ENCODE measurements around the gene MAP3K3.

Gene MAP3K3

GRCh38 chr17:63623786-63624530 lies 1.7 kb downstream of the MAP3K3 start:
- DNase-seq: no peak

DNA sequence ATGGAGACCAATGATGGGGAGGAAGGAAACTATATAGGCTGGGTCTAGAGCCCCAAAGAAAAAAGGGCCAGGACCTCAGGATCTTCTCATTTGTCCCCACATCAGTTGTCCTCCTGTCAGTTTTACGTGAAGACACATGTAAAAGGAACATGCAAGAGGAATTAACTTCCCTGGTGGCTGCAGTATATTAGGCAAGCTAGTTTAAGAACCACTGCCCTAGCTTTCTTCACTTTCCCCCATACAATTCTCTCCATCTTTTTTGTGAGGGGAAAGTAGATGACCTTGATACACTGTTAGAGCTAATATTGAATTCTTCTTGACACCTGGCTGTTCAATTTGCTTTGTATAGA lies 2.3 kb downstream of the MAP3K3 start:
- no peak for DNase-seq

DNA sequence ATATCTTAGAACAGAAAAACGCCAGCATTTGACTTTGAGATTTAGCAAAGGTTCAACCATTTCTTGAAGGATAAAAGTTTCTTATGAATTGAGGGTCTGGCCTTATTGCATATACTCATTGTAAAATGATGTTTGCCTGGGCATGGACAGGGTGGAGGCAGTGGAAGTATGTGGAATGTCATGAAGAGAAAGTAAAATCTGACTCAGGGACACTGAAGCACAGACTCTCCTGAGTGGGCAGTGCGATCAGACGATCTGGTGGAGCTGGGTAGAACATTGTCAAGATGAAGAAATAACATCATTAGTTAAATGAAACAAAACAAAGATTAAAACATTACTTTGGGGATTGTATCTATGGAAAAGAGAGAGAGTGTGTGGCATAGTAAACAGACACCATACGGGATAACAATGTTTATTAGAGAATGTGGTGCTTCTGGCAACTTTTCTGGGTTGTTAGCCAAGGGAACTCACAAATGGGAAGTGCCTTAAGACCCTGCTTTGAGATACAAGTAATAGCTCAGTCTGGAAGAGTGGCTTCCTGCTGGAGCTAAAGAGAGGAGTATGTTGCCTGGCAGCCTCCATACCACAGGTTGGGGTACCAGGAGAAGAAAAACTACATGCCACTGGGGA lies 4.4 kb downstream of the MAP3K3 start:
- DNase-seq: no peak

DNA sequence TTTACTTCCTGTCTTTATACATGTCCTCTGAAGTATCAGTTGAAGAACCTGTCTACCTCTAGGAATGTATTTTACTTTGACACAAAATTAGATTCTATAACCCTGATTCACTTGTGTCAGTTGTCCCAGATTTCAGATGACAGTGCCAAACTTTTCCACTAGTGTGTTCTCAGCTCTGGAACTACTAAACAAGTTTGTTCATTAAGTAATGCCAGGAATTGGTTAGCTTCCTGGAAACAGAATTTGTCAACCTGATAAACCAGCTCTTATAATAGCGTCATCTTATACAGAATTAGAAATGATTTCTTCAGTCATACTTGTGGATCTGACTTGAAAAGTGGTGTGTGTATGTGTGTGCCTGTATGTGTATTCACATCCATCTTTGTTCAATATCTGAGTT lies 7.4 kb downstream of the MAP3K3 start:
- DNase-seq: no peak

DNA sequence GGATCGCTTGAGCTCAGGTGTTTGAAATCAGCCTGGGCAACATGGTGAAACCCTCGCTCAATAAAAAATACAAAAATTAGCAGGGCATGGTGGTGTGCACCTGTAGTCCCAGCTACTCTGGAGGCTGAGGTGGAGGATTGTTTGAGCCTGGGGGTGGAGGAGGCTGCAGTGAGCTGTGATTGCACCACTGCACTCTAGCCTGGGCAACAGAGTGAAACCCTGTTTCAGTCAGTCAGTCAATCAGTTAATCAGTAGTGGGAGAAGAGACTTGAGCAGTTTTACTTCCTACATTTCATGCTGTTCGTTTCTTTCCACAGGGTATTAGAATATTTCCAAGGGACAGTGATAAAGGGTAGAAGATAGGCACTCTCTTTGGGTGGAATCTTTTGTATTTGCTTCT lies 8.8 kb downstream of the MAP3K3 start:
- no peak for DNase-seq

DNA sequence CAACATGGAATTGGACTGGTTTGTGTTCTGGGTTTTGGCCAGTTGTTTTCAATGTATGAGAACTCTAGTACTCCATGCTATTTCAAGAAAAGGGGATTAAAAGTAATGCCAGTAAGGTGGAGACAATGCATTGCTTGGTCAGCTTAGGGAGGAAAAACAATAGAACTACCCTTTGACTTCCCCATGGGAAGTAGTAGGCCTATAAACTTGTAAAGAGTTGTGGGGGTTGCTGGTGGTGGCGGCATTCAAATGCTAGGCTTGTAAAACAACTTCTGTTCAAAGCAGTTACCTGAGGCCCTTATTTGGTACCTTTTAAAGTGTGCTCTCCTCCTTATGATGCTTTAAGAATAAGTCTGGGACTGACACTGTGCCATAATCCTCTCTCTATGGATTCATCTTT lies 9.4 kb downstream of the MAP3K3 start:
- no peak for DNase-seq

DNA sequence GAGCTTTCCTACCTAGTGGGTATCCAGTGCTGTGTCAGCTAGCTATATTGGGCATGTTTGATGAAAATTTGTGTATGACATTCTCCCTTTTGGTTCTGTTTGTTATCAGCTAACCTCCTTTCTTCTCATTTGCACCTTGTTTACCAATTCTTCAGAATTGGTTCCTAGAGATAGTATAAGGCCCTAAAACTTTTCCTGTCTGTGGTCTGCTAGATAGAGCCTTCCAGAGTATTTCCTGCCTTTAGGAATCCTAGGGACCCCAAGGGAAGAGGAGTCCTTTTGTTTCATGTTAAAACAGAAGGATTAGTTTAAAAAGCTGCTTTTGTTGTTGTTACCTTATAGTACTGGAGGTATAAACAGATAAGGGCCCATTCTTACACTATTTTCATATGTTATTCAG lies 11.5 kb downstream of the MAP3K3 start:
- DNase-seq: no peak

DNA sequence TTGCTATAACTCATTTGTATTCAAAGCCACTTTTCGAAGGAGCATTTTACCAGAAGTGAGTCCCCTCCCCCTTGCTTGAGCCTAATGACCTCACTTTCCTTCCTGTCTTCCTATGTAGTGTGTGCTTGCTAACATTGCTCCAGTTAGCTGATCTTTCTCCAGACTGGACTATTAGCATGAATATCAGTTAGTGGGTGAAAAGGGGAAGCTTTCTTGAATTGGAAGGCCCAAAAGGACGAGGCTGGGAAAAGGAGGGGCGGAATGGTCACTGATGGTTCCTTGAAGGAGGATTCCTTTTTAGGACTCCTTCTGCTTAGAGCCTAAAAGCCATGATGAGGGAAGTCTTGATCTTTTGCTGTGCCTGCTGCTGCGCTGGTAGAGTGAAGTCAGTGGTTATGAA lies 11.9 kb downstream of the MAP3K3 start:
- DNase-seq: no peak

DNA sequence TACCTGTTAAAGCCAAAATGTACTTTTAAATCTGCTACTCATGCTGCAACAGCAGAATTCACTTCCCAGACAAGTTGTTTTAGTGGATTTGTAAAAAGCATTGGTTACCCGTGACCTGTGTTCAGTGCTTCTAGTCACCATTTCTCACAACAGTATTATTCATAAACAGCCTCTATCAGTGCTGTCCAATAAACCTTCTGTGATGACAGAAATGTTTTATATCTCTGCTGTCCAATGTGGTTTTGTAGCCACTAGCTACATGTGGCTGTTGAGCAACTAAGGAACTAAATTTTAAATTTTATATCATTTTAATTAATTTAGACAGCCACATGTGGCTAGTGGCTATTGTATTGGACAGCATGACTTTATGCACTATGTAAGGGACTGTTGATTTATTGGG lies 12.6 kb downstream of the MAP3K3 start:
- no peak for DNase-seq

GRCh38 chr17:63635290-63635689 lies 13.1 kb downstream of the MAP3K3 start:
- no peak for DNase-seq

DNA sequence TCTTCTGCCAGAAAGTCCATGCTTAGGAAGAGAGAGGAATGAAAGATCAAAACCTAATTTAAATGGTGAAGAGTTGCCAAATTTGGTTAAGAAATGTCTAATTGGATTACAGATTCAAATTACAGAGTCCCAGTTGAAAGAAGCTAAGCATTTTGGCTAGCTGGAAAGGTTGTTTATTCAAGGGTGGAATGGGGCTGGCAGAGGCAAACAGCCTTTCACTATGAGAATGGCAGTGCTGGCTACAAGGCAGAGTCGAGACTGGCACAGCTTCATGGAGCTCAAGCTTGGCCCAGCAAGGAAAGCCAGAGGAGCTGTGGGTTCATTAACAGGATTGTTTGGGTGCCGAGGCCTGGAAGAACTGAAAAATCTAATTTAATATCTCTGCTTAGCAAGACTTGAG lies 13.6 kb downstream of the MAP3K3 start:
- DNase-seq: no peak

DNA sequence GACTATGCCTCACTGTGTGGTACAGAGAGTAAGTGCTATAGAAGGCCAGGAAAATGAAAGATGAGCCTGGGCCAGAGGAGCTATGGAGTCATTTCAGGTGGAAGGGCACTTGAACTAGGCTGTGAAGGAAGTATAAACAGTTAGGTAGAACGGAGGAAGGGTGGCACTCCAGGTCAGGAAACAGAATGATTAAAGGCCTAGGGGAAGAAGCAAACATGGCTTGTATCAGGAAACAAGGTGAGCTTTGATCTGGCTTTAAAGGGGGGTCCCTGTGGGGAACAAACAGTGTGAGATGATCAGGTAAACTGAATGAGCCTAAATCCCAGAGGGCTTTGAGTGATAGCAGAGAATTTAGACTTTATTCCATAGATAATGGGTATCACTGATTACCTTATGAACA lies 16.9 kb downstream of the MAP3K3 start:
- no peak for DNase-seq

DNA sequence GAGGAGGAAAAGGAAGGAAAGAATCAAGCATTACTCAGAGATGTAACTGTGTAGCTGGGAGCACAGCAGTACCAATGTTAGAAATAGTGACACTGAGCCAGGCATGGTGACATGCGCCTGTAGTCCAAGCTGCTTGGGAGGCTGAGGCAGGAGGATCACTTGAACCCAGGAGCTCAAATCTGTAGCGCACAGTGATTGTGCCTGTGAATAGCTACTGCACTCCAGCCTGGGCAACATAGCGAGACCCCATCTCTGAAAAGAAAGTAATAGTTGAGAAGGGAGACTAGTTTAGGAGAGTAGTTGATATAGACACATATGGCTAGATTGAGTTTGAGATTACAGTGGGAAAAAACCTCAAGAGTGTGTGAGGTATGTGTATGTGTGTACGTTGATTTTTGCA lies 17.8 kb downstream of the MAP3K3 start:
- DNase-seq: no peak

- no peak for DNase-seq
These were observed 19.7 kb downstream of the MAP3K3 start for GRCh38 chr17:63641692-63642448.

GRCh38 chr17:63644846-63645245 lies 22.6 kb downstream of the MAP3K3 start:
- no peak for DNase-seq

DNA sequence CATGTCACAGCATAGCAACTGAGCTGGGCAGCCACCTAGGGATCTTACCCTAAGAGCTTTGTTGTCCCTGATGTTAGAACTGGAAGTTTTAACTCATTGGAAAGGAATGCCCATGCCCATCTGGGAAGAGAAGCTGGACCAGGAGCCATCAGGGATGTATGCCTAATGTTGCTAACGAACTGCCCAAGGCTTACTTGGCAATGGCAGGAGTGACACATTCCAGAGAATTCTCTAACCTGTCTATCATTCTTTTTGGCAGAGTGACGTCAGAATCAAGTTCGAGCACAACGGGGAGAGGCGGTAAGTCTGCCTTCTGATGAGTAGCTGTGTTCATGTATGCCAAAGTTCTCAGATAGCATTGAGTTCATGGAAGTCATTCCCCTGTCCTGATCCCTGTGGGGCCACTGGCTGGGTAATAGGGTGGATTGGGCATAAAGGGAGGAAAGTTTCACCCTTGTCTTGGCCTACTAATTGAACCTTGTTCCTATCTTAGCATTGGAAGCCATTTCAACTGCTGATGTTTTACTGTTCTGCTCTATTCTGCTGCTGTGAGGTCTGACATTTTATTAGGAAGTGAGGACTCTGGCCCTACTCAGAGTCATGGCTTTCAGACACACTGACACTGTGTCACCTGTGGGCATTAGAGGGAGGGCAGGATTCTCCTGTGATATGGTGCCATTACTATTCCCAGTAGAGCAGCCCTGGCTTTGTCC lies 23.7 kb downstream of the MAP3K3 start:
- DNase-seq: no peak

- DNase-seq: no peak
These were observed 24.2 kb downstream of the MAP3K3 start for GRCh38 chr17:63646488-63646806.

DNA sequence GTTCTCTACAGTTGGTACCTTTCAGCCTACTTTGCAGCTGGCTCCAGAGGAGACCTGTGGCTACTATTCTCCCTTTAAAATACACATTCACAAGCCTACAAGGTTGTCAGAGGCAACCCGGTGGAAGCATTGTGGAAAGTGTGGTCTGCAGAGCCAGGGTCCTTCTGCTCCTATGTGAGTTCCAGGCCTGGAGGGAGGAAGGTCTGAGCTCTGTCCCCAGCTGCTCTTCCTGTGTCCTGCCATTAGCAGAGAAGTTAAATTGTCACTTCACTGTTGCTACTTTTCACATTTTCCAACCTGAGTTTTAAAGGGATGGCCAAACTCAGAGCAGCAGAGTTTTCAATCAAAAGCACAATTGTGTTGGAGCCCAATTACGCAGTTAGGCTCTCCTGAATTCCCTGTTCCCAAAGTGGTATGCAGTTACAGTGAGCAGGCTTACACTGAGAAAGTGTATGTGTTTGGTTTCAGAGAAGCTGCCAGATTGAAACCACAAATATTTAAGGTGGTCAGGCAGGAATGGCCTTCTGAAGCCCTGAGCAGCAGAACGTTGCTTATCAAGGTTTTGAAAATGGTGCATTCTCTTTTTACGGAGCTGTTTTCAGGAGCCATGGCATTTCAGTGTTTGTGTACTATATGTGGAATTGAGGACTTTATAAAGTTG lies 25.0 kb downstream of the MAP3K3 start:
- DNase-seq: no peak

- no peak for DNase-seq
These were observed 25.7 kb downstream of the MAP3K3 start for GRCh38 chr17:63647936-63648335.

GRCh38 chr17:63649813-63650212 lies 27.6 kb downstream of the MAP3K3 start:
- DNase-seq: no peak

DNA sequence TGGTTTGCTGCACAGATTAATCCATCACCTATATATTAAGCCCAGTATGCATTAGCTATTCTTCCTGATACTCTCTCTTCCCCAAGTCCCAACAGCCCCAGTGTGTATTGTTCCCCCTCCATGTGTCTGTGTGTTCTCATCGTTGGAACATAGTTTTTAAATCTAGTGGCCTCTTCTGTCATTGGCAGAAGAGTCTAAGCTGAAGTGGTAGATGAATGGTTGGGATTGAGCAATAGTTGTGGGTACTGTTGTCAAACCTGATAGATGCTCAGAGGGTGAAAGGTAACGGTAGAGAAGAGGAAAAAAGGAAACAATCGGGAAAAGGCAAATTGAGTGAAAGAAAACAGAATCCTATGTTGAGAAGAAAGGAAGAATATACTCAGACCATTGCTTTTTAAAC lies 29.9 kb downstream of the MAP3K3 start:
- no peak for DNase-seq

- DNase-seq: no peak
These were observed 30.8 kb downstream of the MAP3K3 start for GRCh38 chr17:63653050-63653449.

DNA sequence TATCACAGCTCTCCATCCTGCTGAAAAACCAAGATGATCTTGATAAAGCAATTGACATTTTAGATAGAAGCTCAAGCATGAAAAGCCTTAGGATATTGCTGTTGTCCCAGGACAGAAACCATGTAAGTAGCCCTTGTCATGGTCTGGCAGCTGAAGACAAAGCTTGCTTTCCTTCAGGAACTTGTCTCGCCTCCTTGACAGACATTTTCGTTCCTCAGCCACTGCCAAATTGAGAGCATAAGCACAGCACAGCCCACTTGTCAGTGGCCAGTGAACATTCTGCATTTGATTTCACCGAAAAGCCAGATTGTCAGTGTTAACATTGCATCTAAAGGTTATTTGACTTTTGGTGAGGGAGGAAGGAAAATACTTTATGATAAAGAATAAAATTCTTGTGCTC lies 35.6 kb downstream of the MAP3K3 start:
- DNase-seq: no peak
